NCI-H526 (cell line): ENCODE results near the gene MASP1.

Experiments
- DNase-seq, 2 experiments: peaks; one replicate each; lab custom pipeline; 2025; lab: John Stamatoyannopoulos, UW

The MASP1 gene

GRCh38 chr3:187293516-187294430, 2.2 kb upstream of the MASP1 start:
- DNase-seq: no peak

- DNase-seq: no peak
Observed at GRCh38 chr3:187292631-187293515, 1.3 kb upstream of the MASP1 start.

- no peak for DNase-seq
Observed at GRCh38 chr3:187292181-187292580, 644 bp upstream of the MASP1 start.

- DNase-seq: peak in 1 of 2 experiments; percentile 47
Observed at GRCh38 chr3:187291001-187291511, 481 bp downstream of the MASP1 start.

GRCh38 chr3:187290503-187290902, 1.0 kb downstream of the MASP1 start:
- no peak for DNase-seq

GRCh38 chr3:187288855-187289605, 2.5 kb downstream of the MASP1 start:
- no peak for DNase-seq

- DNase-seq: no peak
Observed at GRCh38 chr3:187288131-187288854, 3.2 kb downstream of the MASP1 start.

- DNase-seq: no peak
Observed at GRCh38 chr3:187287256-187287655, 4.3 kb downstream of the MASP1 start.

- DNase-seq: no peak
Observed at GRCh38 chr3:187286467-187287059, 5.0 kb downstream of the MASP1 start.

GRCh38 chr3:187281191-187281714, 10.3 kb downstream of the MASP1 start:
- no peak for DNase-seq

- no peak for DNase-seq
Observed at GRCh38 chr3:187280644-187281043, 10.9 kb downstream of the MASP1 start.

GRCh38 chr3:187277129-187277462, 14.4 kb downstream of the MASP1 start:
- no peak for DNase-seq

- DNase-seq: peak in 1 of 2 experiments; percentile 16
Observed at GRCh38 chr3:187276397-187277128, 15.0 kb downstream of the MASP1 start.

- peak; percentile 98 to 99 for DNase-seq
Observed at GRCh38 chr3:187274977-187275338, 16.6 kb downstream of the MASP1 start.

GRCh38 chr3:187274315-187274976, 17.1 kb downstream of the MASP1 start:
- DNase-seq: peak in 1 of 2 experiments; percentile 70

- no peak for DNase-seq
Observed at GRCh38 chr3:187271582-187271981, 20.0 kb downstream of the MASP1 start.

- no peak for DNase-seq
Observed at GRCh38 chr3:187269486-187269885, 22.1 kb downstream of the MASP1 start.

- DNase-seq: no peak
Observed at GRCh38 chr3:187267306-187267705, 24.2 kb downstream of the MASP1 start.

- DNase-seq: no peak
Observed at GRCh38 chr3:187266691-187267090, 24.8 kb downstream of the MASP1 start.
